ENCODE measurements around the gene DYDC1.
"Not testable (repeated sequence)": the region's sequence is repeated elsewhere in the genome, so short reads cannot be mapped to it uniquely, and the experiment has no call there.

Gene DYDC1

DNA sequence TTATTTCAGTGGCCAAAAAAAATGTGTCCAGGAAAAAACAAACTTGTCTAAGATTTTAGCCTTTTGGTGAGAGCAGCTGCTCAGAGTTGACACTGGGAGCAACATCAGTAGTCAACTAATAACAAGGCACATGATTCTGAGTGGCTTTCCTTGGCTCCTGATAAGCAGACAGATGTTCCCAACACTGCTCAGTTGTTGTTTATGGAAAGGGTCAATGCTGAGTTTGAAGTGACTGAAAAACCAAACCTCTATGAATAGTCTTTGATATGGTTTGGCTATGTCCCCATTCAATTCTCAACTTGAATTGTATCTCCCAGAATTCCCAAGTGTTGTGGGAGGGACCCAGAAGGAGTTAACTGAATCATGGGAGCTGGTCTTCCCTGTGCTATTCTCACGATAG is 12.3 kb downstream of the DYDC1 start:
- no peak for DNase-seq (ENCODE audit: low read depth)

DNA sequence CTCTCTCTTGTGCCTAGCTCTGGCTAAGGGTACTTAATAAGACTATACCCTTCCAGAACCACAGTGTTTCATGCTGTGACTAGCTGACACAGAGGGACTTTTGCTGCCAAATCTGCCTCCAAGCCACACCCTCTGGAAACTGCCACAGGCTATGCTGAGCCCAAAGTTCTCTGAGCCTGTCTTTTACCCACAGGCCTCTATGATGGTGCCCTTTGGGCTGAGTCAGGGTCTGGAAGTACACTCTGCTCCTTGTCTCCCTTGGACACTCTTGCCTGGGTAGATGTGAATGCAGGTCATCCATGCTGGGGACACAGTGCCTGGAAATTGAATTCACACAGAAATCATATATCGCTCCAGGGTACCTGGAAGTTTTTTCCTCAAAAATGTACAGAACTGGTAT is 22.6 kb downstream of the DYDC1 start:
- no peak for DNase-seq (ENCODE audit: low read depth)

DNA sequence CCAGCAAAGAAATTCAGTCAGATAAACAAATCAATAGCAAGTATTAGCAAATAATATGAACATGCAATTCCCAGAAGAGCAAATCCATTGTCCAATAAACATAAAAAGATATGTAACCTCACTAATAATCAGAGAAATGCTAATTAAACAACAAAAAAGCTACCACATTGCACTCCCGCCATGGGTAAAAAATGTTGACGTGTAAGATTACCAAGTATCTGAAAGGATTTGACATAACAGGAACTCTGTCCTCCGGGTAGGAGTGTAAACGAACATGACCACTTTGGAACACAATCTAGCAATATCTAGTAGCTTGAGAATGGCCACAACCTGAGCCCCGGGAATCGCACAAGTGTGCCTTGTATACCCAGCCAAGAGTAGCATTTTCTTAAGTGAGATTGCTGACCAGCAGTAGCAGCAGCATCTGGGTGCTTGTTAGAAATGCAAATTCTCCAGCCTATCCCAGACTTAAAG is 31.6 kb downstream of the DYDC1 start:
- no peak for DNase-seq (ENCODE audit: low read depth)

DNA sequence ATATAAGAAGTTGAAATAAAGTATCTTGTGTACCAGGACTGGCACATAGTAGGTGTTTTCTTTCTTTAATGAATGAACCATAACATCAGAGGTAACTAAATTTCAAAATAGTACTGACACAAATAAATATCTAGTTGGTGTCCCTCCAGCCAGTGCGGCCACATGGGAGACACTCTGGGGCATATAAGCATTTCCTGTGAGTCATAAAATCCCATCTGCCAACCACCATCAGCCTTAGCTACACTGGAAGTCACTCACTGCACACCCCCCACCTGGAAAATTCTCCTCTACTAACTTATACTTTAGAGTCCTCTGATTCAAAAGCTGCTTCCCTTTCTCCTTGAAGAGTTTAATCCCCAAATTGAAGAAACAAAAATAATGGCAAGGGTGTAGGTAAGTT is 32.5 kb downstream of the DYDC1 start:
- DNase-seq (ENCODE audit: low read depth): peak; percentile 54

DNA sequence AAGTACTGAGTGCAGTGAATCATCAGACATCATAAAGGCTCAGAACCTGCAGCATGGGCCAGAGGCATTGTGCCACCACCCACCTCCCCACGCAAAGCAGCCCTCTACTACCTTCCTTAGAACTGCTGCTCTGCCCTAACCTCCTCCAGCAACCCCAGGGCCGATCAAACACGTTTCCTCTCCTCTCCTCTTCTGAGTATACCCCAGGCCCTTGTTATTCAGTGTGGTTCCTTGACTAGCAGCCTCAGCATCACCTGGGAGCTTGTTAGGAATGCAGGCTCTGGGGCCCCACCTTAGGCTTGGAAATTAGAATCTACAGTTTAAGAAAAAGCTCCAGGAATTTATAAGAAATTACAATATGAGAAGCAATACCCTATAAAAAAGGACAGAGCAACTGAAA is 33.2 kb downstream of the DYDC1 start:
- DNase-seq (ENCODE audit: low read depth): no peak

DNA sequence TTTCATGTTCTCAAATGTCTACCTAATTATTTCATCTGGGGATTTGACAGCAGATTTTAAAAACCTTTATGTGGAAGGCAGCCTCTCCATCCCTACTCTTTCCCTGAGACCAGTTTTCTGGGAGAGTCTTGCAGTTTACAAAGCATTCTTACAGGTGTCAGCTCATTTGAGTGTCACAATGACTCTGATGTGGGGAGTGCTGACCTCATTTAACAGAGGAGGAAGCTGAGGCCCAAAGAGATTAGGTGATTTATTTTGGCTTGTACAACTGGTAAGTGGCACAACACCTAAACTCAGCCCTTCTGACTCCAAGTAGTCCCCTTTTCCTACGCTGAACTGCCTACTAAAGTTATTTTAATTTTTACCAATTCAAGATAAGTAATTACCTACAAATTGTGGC is 33.8 kb downstream of the DYDC1 start:
- no peak for DNase-seq (ENCODE audit: low read depth)

DNA sequence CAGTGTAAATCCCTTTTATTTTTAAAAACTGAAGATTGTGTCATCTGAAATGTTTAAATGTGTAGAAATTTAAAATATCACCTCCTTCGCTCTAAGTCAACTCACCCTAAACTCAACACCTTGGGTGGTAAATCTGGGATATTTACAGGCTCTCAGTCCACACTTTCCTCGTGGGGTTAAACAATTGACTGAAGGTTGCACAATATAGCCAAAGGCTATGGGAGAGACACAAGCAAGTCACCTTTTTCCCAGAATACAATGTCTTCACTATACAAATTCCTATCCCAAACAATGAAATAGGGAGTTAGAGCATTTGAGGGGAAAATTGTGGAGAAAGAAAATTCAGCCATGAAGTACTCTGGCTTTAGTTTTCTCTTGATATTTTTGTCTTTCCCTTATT is 34.4 kb downstream of the DYDC1 start:
- DNase-seq (ENCODE audit: low read depth): no peak

DNA sequence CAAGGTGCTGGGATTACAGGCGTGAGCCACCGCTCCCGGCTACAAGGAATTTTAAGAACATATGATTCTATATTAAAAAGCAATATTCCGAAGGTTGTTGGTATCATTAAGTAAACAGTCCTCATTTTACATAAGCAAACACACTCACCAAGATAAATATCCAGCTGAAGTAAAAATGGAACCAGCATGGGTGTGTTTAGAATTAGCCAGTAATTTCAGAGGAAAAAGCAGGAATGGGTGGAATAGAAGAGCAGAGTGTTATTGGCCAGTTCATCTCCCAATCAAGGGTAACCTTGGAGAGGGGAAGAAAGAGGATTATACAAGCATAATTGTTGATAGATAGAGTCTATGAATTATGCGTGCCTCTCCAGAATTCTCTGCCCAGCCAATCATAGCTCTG is 35.4 kb downstream of the DYDC1 start:
- DNase-seq (ENCODE audit: low read depth): no peak

DNA sequence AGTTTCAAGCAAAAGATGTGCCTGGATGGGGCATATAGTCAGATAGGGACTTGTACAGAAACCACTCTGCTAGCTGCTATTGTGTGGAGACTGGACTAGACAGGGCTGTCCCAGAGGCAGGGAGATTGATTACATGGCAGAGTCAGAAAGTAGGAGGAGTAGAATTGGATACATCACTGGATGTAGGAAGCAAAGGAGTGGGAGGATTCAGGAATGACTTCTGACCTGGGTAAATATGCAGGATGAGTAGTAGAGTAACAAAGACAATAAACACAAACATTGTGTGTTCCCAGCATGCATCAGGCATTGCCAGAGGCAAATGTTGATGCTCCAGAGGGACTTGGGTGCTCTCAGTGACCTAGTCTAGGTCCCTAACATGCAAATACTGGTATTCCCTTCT is 36.2 kb downstream of the DYDC1 start:
- no peak for DNase-seq (ENCODE audit: low read depth)

DNA sequence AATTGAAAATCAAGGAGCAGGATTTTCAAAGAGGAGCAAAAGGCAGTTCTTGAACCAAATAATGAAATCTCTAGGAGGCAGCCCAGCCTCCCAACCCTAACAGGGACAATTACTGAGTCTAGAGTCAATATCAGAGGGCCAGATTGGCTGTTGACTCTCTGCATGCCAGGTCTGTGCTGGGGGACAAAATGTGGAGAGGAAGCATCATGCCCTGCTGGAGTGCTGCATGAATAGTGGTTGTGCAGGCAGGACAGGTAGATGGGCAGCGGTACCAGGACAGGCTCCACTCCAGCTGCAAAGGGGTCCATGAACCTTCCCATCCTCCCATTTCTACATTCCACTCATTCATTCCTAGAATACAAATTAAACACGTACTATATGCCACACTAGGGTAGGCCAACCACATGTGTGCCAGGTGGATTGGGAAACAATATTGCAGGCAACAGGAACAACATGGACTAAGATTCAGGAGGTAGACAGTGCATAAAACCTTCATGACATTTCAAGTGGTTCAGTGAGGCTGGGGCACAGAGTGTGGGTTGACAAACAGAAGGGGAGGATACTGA is 36.7 kb downstream of the DYDC1 start:
- DNase-seq (ENCODE audit: low read depth): no peak

DNA sequence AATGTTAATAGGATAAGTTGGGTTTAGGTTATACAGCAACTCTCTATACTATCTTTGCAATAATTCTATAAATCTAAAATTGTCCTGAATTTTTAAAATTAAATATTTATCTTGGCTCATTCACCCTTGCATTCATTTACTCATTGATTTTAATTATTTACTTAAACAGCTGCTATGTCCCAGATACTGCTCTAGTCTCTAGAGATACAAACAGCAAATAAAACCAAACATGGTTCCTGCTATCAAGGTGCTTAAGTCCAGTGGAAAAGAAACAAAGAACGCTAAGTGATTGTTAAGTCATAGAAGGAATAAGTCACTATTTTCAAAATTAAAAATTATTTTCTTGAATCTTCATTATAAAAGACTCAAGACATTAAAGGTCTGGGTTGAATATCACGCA is 37.2 kb downstream of the DYDC1 start:
- no peak for DNase-seq (ENCODE audit: low read depth)

DNA sequence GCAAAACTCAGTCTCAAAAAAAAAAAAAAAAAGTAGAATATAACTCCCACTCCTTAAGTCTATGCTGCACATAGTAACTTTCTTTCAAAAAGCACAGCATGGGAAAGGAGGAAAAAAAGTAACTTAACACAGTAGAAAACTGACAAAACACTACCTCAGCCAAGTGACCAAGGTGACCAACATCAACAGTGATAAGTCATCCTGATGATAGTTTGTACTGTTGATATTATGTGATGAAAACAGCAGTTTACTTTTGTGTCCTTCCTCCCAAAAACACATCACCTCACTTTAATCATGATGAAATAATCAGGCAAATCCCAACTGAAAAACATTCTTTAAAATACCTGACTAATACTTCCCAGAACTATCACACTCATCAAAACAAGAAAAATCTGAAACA is 37.8 kb downstream of the DYDC1 start:
- DNase-seq (ENCODE audit: low read depth): no peak

DNA sequence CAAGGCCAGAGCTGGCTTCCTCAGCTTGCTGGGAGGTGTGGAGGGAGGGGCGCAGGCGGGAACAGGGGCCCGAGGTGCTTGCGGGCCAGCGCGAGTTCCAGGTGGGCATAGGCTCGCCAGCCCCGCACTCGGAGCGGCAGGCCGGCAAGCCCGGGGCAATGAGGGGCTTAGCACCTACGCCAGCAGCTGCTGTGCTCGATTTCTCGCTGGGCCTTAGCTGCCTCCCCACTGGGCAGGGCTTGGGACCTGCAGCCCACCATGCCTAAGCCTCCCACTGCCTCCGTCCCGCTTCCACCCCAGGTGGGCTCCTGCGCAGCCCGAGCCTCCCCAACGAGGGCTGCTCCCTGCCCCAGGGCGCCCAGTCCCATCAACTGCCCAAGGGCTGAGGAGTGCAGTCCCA is 41.2 kb downstream of the DYDC1 start:
- no peak for DNase-seq (ENCODE audit: low read depth)

DNA sequence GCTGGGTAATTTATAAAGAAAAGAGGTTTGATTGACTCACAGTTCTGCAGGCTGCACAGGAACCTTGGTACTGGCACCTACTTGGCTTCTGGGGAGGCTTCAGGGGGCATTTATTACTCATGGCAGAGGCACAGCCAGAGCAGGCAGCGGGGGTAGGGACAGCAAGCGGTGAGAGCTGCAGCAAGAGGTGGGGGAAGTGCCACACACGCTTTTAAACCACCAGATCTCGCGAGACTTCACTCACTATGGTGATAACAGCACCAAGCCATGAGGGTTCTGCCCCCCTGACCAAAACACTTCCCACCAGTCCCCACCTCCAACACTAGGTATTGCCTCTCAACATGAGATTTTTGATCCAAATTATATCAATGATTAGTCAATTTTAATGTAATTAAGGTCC is 43.0 kb downstream of the DYDC1 start:
- no peak for DNase-seq (ENCODE audit: low read depth)

DNA sequence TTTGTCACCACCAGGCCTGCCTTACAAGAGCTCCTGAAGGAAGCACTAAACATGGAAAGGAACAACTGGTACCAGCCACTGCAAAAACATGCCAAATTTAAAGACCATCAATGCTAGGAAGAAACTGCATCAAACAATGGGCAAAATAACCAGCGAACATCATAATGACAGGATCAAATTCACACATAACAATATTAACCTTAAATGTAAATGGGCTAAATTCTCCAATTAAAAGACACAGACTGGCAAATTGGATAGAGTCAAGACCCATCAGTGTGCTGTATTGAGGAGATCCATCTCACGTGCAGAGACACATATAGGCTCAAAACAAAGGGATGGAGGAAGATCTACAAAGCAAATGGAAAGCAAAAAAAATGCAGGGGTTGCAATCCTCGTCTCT is 50.6 kb downstream of the DYDC1 start:
- not testable (repeated sequence) for DNase-seq (ENCODE audit: low read depth)

DNA sequence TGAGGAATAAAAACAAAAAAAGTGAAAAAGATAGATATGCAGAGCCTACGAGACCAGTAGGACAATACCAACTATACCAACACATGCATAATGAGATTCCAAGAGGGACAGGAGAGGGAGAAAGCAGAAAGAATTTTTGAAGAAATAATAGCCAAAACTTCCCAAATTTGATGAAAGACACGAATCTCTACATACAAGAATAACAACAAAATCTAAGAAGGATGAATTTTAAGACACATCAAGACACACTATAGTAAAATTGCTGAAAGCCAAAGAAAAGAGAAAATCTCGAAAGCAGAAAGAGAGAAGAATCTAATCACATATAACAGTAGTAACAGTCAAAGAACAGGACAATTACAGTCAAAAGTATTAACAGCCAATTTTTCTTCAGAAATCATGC is 59.6 kb downstream of the DYDC1 start:
- DNase-seq (ENCODE audit: low read depth): no peak

DNA sequence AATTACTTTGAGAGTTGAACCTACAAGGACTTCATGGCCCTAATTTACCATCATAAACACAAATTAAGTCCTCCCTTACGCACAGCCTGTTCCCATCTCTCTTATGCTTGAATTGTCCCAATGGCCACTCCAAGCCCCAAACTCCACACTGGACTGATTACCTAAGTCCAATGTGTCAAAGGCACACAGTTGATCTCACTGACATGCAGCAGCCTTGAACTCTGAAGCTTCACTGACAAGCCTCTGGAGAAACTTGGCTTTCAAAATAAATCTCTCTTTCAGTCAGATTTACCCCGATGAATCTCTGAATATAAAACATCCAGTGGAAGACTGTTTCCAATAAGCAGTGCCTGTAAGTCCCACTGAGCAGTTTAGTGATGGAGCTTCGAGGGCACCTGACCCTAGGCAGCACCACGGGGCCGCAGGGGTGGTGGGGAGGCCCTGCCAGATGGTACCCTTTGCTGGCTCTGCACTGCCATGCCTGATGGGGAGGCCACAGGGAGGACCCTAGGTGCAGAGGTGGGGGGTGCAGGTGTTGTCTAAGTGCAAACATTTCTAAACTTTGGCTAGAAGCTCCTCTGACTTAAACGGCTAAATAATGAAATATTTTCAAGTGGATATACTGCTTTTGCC is 63.8 kb downstream of the DYDC1 start:
- DNase-seq (ENCODE audit: low read depth): no peak

DNA sequence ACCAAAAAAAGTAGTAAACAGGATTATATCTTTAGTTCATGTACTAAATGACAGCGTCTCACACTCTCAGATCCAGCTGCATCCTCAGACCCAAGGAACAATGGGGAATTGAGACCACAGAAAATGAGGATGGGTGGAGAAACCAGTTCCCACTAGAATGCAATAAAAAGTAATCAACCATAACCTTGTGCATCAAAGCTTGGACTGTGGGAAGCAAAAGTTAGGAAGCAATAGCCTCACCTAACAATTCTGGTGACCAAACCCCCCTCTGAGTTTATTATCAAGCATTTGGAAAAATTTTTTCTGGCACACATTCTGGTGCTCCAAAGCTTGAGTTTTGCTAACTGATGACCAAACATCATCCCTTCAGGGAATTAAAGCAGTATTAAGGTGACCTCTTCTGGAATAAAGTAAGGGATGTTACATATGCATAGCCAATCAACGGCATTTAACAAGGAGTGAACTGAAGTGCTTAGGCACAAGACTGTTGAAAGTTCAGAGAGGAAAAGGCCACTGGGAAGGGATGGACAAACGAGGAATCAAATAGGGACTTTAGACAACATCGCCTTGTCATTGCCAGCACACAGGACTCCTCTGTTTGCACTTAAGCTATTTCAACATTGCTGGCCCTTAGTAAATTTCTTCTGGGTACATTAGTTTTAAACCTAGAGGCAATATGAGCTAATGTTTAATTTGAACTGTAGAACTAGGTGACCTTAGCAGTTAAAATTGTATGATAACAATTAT is 65.9 kb downstream of the DYDC1 start:
- no peak for DNase-seq (ENCODE audit: low read depth)

DNA sequence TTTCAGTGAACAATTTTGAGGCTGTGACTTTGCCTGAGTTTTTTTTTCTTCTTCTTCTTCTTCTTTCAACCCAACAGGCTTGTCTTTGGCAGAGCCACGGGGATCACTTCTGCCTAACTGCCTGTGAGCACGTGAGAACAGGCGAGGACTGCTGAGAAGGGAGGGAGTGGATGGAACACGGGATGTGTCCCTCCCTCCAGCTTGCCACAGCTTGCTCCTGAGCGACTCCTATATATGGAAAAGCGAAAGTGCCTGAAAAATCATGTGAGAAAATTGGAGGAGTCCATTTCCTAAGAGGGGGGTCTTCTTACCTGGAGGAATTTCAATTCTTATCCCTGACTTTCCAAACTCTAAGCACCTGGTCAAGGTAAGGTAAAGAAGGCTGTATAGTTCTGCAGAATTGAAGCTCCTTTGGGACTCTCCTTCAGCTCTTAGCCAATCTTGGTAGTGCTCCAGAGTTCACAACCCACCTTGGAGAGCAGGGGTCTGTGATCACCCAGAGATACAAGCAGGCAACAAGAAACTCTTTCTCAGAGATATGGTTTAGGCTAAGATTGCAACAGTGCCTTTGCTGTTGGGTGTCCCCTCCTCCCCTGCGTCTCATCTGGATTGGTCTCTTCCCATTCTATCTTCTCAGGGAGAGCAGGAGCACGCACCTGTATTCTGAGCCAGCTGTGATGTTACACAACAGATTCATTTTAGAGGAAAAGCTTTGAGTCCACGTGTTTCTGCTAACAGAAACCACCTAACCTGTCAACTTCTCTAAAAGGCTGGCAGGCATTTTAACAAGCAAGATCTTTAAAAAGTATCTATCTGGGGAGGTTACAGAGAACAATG is 66.9 kb downstream of the DYDC1 start, which contains the start of gene MAT1A:
MAT1A (minus strand) TSS at position 208 of the 837 bp plus-strand sequence. CDS start 235 bp downstream, outside the sequence.
- peak; percentile 16 for DNase-seq (ENCODE audit: low read depth)

DNA sequence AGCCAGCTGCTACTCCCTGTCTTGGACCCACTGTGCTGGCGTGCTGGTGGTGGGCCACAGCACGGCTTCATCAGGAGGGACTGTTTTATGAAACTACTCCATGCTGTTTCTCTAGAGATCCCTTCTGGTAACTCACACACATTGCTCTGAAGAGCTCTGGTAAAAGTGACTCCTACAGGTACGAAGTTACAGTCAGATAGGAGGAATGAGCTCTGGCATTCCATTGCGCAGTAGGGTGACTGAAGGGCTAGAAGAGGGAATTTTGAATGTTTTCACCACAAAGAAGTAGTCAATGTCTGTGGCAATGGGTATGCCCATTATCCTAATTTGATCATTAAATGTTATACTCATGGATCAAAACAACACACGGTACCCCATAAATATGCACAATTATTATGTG is 67.7 kb downstream of the DYDC1 start:
- no peak for DNase-seq (ENCODE audit: low read depth)

Data from ELR (cell line).